Fibroblast of lung (primary cell): ENCODE measurements around the gene CTNNA1. TPM values are rescaled to one million over a fixed set of nuclear protein-coding genes. Genes with fewer than 3 reads are reported as not detected.
"Not testable (repeated sequence)": the region's sequence is repeated elsewhere in the genome, so short reads cannot be mapped to it uniquely, and the experiment has no call there.

Experiments used
- DNase-seq, 2 donors: peaks; one replicate each; pipeline versions ENCODE4 v3.0.0 to v3.0.0-alpha.2; 2010; ENCODE audit warnings: low read depth in 2 of 2
- H2AFZ ChIP-seq: 2 replicates; pipeline ENCODE4 v1.5.1; 2012; ENCODE audit warnings: low read length, control low read depth, inconsistent platforms
- H3K27ac ChIP-seq: 2 replicates; pipeline ENCODE4 v1.5.1; 2011; ENCODE audit warnings: low read length, control low read depth; ENCODE audit not compliant: insufficient read depth
- H3K27me3 ChIP-seq: 2 replicates; pipeline ENCODE4 v1.5.1; 2011; ENCODE audit warnings: mild to moderate bottlenecking, low read length; ENCODE audit not compliant: control insufficient read depth, insufficient read depth
- H3K36me3 ChIP-seq: 2 replicates; pipeline ENCODE4 v1.5.1; 2011; ENCODE audit warnings: low read length; ENCODE audit not compliant: control insufficient read depth, insufficient read depth
- H3K4me1 ChIP-seq: 2 replicates; pipeline ENCODE4 v1.5.1; 2011; ENCODE audit warnings: low read length; ENCODE audit not compliant: control insufficient read depth, insufficient read depth; ENCODE audit errors: extremely low read depth
- H3K4me2 ChIP-seq: 2 replicates; pipeline ENCODE4 v1.5.1; 2011; ENCODE audit warnings: low read length, control low read depth; ENCODE audit not compliant: insufficient read depth; ENCODE audit errors: extremely low read depth
- H3K4me3 ChIP-seq, 4 experiments: fragments of 200-600 bp in 1 of 4; sonication (generic) in 1 of 4; replicated peaks in 1 of 4; 2 replicates each; pipeline ENCODE4 v1.5.1; 2011 to 2016; ENCODE audit warnings: low read length in 4 of 4, low read depth in 3 of 4, mild to moderate bottlenecking in 3 of 4, control low read depth in 2 of 4, inconsistent platforms in 1 of 4, mixed read lengths in 1 of 4; ENCODE audit not compliant: insufficient read depth in 1 of 4; ENCODE audit errors: control extremely low read depth in 1 of 4
- H3K79me2 ChIP-seq: 2 replicates; pipeline ENCODE4 v1.5.1; 2012; ENCODE audit warnings: mild to moderate bottlenecking, low read length, inconsistent platforms; ENCODE audit not compliant: control insufficient read depth, insufficient read depth
- H3K9ac ChIP-seq: 2 replicates; pipeline ENCODE4 v1.5.1; 2011; ENCODE audit warnings: mild to moderate bottlenecking, low read length, control low read depth; ENCODE audit not compliant: insufficient read depth
- H3K9me3 ChIP-seq: 2 replicates; pipeline ENCODE4 v1.5.1; 2012; ENCODE audit warnings: low read depth, low read length; ENCODE audit not compliant: control insufficient read depth, insufficient read depth
- H4K20me1 ChIP-seq: 2 replicates; pipeline ENCODE4 v1.5.1; 2011; ENCODE audit warnings: low read length; ENCODE audit not compliant: control insufficient read depth, insufficient read depth; ENCODE audit errors: extremely low read depth
- EZH2 ChIP-seq: IDR thresholded peaks from 2 replicates; pipeline ENCODE4 v1.5.1; 2012; ENCODE audit warnings: low read length, control low read depth, mild to moderate bottlenecking; ENCODE audit errors: missing control alignments
- polyA plus RNA-seq, 2 donors: library from polyadenylated mRNA; depleted of rRNA in 1 of 2; stranded (reverse) in 1 of 2; unstranded in 1 of 2; fragments of >200 nt; gene quantifications; 2 replicates each; pipeline ENCODE4 v1.2.1, GENCODE V29; 2011 to 2012; ENCODE audit warnings: missing spikeins in 1 of 2
- total RNA-seq: library from RNA; depleted of rRNA; stranded (reverse); fragments of >200 nt; gene quantifications from 2 replicates; pipeline ENCODE4 v1.2.1, GENCODE V29; 2014
- TF ChIP-seq, protein P1 (sequence below), 2 donors: IDR thresholded peaks in 1 of 2; conservative IDR thresholded peaks in 1 of 2; 1 replicate in 1 of 2; 2 replicates in 1 of 2; pipeline ENCODE4 v1.5.1; 2011 to 2012; ENCODE audit warnings: low read length in 2 of 2, control low read depth in 1 of 2, inconsistent platforms in 1 of 2, low read depth in 1 of 2, mild to moderate bottlenecking in 1 of 2

CTNNA1 gene
- total and polyA plus RNA-seq, 2 donors (not counting 1 experiment from before 2014, with no cell fraction given) = 181 to 557 TPM

DNA sequence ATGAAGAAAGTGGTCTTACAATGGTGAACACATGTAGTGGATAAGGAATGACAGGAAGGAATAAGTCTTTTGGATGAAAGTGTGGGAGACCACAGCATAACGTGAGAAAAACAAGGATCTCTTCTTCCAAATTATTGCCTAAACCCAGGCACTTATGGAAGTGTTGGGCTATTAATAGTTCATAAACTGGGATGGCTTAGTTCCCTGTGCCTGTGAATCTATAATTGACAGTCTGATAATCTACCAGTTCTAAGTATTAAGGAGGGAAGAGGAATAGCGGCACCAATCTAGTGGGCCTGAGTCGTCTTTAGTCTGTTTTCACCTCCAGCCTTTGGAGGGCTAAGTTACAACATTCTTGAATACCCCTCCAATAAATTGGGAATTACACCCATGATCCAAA is 161.1 kb downstream of the CTNNA1 start:
- H3K4me1 ChIP-seq = no peaks in the 10 kb centered on the region
- H3K4me3 ChIP-seq = no peak overlapping the region
- H3K36me3 ChIP-seq = peaks cover 2% of the 10 kb centered on the region
- no peaks in the 10 kb centered on the region for H3K79me2 ChIP-seq
- no peak overlapping the region for H2AFZ ChIP-seq
- no peak overlapping the region for H3K4me2 ChIP-seq
- no peak for TF ChIP-seq EZH2
- TF ChIP-seq, protein P1, sequence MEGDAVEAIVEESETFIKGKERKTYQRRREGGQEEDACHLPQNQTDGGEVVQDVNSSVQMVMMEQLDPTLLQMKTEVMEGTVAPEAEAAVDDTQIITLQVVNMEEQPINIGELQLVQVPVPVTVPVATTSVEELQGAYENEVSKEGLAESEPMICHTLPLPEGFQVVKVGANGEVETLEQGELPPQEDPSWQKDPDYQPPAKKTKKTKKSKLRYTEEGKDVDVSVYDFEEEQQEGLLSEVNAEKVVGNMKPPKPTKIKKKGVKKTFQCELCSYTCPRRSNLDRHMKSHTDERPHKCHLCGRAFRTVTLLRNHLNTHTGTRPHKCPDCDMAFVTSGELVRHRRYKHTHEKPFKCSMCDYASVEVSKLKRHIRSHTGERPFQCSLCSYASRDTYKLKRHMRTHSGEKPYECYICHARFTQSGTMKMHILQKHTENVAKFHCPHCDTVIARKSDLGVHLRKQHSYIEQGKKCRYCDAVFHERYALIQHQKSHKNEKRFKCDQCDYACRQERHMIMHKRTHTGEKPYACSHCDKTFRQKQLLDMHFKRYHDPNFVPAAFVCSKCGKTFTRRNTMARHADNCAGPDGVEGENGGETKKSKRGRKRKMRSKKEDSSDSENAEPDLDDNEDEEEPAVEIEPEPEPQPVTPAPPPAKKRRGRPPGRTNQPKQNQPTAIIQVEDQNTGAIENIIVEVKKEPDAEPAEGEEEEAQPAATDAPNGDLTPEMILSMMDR (conservative IDR thresholded peaks at IDR 0.05 in 1 of 2, IDR thresholded peaks at IDR 0.05 in 1 of 2; ENCODE audit: low read depth in 1 of 2, low read length in 2 of 2) = no peak
- H3K9me3 ChIP-seq = no peaks in the 10 kb centered on the region
- no peak for DNase-seq
- H3K27me3 ChIP-seq = no peaks in the 10 kb centered on the region
- no peak overlapping the region for H3K9ac ChIP-seq
- no peak overlapping the region for H3K27ac ChIP-seq
- no peaks in the 10 kb centered on the region for H4K20me1 ChIP-seq

GRCh38 chr5:138918686-138919085 is 165.5 kb downstream of the CTNNA1 start:
- DNase-seq = no peak
- Histone ChIP-seq H3K9ac (no peak overlapping the region), H3K27me3 (no peaks in the 10 kb centered on the region), H2AFZ (no peak overlapping the region), H3K4me3 (no peak overlapping the region), H3K4me1 (no peaks in the 10 kb centered on the region), H3K36me3 (peaks cover 2% of the 10 kb centered on the region), H4K20me1 (no peaks in the 10 kb centered on the region), H3K79me2 (no peaks in the 10 kb centered on the region), H3K4me2 (no peak overlapping the region), H3K27ac (no peak overlapping the region), H3K9me3 (no peaks in the 10 kb centered on the region)
- no peak for TF ChIP-seq EZH2

GRCh38 chr5:138920181-138920580 is 167.0 kb downstream of the CTNNA1 start:
- no peak for DNase-seq
- Histone ChIP-seq H4K20me1 (no peaks in the 10 kb centered on the region), H3K9ac (no peak overlapping the region), H3K79me2 (no peaks in the 10 kb centered on the region), H3K36me3 (peaks cover 5% of the 10 kb centered on the region), H3K27me3 (no peaks in the 10 kb centered on the region), H3K4me1 (no peaks in the 10 kb centered on the region), H3K9me3 (no peaks in the 10 kb centered on the region), H3K4me2 (no peak overlapping the region), H3K27ac (no peak overlapping the region), H2AFZ (no peak overlapping the region), H3K4me3 (no peak overlapping the region)
- no peak for TF ChIP-seq EZH2
- TF ChIP-seq, protein P1 (conservative IDR thresholded peaks at IDR 0.05 in 1 of 2, IDR thresholded peaks at IDR 0.05 in 1 of 2; ENCODE audit: low read depth in 1 of 2, low read length in 2 of 2) = no peak

- H3K9ac ChIP-seq, H3K4me3 ChIP-seq, H4K20me1 ChIP-seq, H3K79me2 ChIP-seq, DNase-seq, H3K4me1 ChIP-seq, H3K36me3 ChIP-seq, H3K27ac ChIP-seq, H3K9me3 ChIP-seq, H3K4me2 ChIP-seq, H2AFZ ChIP-seq, H3K27me3 ChIP-seq: not testable (repeated sequence)
These were observed 168.1 kb downstream of the CTNNA1 start for GRCh38 chr5:138921362-138921761.
